NCI-H82 treated with DMSO at 0.1 percent for 48 hours (cell line): Measurements from ENCODE around the gene TSHR.

Experiments
- DNase-seq: peaks from one replicate; lab custom pipeline; 2025; ENCODE audit not compliant: unreplicated experiment; lab: John Stamatoyannopoulos, UW

TSHR gene

GRCh38 chr14:81125536-81125935 lies 170.1 kb downstream of the TSHR start:
- DNase-seq = no peak

DNA sequence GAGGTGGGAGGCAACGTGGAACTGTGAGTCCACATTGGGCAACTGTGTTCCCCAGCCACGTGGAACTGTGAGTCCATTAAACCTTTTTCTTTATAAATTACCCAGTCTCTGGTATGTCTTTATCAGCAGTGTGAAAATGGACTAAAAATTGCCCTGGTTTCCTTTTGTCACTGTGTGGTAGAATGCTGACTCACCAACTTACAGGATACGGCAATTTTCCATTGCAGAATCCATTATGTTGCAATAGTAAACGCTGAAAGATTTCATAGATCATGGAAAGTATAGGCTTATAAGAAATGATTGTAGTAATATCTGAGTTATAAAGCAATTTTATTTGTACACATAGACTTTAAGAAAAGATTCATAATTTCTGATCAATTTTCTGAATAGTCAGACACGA lies 172.4 kb downstream of the TSHR start:
- no peak for DNase-seq

GRCh38 chr14:81129242-81129641 lies 173.8 kb downstream of the TSHR start:
- DNase-seq = no peak

GRCh38 chr14:81132468-81132867 lies 177.0 kb downstream of the TSHR start:
- DNase-seq = peak; percentile 74

GRCh38 chr14:81133400-81133799 lies 178.0 kb downstream of the TSHR start:
- no peak for DNase-seq

GRCh38 chr14:81137316-81137715 lies 181.9 kb downstream of the TSHR start:
- no peak for DNase-seq

DNA sequence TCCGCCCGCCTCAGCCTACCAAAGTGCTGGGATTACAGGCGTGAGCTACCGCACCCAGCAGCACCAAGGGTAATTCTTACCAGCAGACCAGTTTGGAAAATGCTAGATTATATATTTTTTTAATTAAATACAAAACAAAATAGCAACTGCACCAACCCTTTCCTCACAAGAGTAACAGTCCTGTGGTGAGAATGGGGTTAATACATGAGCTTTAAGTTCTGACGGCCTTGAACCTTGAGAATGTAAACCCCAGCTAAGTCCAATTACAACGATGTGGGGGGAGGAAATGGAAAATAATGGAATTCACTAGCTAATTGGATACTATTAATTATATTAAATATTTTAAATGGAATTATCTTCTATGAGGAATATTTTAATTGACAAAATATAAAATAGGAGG lies 183.0 kb downstream of the TSHR start:
- DNase-seq = no peak

DNA sequence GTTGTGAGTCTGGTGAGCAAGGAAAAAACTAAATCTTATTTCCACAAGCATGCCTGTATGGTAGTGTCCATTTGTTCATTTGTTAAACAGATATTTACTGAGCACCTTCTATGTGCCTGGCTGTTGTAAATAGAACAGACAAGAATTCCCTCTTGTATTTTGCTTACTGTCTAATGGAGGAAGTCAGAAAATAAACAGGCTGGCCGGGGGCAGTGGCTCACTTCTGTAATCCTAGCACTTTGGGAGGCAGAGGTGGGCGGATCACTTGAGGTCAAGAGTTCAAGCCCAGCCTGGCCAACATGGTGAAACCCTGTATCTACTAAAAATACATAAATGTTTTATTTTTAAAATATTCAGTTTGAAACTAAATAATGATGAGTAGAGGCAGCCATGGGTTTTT lies 186.0 kb downstream of the TSHR start:
- DNase-seq = no peak

DNA sequence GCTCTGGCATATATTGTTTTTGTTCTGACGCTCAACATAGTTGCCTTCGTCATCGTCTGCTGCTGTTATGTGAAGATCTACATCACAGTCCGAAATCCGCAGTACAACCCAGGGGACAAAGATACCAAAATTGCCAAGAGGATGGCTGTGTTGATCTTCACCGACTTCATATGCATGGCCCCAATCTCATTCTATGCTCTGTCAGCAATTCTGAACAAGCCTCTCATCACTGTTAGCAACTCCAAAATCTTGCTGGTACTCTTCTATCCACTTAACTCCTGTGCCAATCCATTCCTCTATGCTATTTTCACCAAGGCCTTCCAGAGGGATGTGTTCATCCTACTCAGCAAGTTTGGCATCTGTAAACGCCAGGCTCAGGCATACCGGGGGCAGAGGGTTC lies 188.4 kb downstream of the TSHR start:
- no peak for DNase-seq

- DNase-seq = no peak
Observed at GRCh38 chr14:81144824-81145603, 189.6 kb downstream of the TSHR start.

DNA sequence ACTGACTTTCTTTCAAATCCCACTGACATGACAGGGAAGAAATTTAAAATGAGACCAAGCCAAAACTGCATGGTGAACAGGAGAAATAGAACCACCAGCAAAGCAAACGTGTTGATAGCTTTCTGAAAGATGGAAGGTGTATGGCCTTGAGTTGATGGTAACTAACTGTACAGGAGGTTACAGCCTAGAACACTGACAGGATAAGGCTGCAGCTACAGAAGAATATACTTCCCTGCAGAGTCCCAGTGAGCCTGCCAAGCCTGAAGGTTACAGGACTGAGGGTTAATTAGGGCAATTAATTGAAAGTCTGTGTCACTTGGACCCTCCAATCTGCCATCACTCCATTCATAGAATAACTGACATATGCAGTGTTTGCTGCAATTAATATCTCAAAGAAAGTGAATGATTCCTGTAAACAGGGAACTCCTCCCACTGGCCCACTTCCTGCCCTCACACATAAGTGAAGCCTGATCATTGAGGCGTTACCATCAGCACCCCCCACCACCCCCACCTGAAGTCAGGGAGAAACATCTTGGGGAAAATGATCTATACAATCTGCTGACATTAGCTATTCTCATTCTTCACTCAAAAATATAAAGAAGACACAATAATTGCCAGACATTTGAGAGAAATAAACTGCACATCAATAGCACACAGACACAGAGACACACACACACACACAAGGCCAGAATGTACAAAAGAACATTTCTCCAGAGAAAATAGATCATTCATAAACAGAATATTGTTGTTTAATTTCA lies 191.9 kb downstream of the TSHR start:
- DNase-seq = no peak

DNA sequence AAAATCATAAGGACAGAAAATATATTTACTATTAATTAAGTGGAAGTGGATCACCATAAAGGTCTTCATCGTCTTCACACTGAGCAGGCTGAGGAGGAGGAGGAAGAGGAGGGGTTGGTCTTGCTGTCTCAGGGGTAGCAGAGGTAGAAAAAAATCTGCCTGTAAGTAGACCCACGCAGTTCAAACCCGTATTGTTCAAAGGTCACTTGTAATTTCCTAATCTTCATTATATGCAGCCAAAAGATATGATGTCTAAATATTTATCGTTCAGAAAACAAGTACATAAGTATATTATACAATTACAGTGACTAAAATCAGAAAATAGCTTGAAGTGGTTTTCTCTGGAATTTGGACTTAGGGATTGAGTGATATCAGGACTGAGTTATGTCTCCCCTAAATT lies 193.2 kb downstream of the TSHR start:
- no peak for DNase-seq

GRCh38 chr14:81153187-81153586 lies 197.8 kb downstream of the TSHR start:
- no peak for DNase-seq

GRCh38 chr14:81157431-81157830 lies 202.0 kb downstream of the TSHR start:
- no peak for DNase-seq

GRCh38 chr14:81161088-81161487 lies 205.7 kb downstream of the TSHR start:
- DNase-seq = no peak

GRCh38 chr14:81161749-81162148 lies 206.3 kb downstream of the TSHR start:
- DNase-seq = no peak

- no peak for DNase-seq
Observed at GRCh38 chr14:81162941-81163340, 207.5 kb downstream of the TSHR start.

GRCh38 chr14:81164167-81164774 lies 208.8 kb downstream of the TSHR start:
- DNase-seq = peak; percentile 71

DNA sequence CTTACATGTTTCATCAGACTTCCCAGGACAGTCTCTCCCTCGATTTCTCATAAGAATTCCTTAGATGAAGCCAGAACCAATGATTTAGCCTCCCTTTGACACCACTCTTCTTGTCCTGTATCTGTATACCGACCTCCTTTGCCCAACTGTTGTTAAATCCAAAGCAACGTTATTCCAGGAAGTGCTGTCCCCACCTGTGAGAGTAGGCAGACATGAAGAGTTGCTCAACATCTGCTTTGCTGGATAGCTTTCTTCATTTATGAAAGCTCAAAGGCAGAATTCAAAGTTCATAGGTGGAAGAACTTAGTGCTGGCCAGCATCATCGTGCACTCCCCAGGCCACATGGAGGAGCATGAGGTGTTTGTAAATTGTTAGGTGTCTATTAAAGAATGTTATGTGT lies 209.8 kb downstream of the TSHR start:
- no peak for DNase-seq

DNA sequence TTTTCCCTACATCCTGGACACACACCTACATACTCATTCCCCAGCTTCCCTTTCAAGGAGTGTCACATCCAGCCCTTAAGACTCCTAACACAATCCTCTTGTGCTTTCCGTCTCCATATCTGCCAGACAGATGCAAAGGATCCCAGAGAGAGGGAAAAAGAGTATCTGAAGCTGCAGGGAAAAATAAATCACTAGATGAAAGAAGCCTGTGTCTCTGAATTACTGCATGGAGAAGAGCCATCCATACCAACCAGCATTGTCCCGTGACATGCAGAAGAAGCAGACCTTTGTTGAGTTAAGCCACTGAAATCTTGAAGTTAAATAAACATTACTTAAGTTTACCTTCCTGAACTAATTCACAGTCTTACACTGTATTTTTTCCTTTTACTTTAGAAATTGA lies 210.7 kb downstream of the TSHR start:
- no peak for DNase-seq

DNA sequence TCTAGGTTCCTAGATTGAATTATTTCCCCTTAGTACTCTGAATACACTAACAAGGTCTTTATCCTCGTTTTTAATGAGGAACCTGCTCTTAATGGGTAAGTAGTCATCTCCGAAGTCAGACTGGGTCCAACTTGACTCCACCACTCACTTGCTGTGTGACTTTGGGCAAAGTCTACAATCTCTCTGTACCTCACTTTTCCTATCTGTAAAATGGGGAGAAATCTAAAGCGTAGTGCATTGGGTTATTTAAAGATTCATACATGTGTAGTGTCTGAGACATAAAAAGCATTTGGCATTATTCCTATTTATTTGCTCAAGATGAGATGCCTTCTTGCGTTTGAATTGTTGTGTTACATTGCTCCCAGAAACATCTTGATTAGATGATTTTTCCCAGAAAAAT lies 213.8 kb downstream of the TSHR start:
- DNase-seq = no peak

- no peak for DNase-seq
Observed at GRCh38 chr14:81169711-81170103, 214.3 kb downstream of the TSHR start.
